Measurements from ENCODE around the gene REXO5.

GRCh38 chr16:20839504-20839903 lies 33.2 kb downstream of the REXO5 start:
- TF ChIP-seq, protein P1, sequence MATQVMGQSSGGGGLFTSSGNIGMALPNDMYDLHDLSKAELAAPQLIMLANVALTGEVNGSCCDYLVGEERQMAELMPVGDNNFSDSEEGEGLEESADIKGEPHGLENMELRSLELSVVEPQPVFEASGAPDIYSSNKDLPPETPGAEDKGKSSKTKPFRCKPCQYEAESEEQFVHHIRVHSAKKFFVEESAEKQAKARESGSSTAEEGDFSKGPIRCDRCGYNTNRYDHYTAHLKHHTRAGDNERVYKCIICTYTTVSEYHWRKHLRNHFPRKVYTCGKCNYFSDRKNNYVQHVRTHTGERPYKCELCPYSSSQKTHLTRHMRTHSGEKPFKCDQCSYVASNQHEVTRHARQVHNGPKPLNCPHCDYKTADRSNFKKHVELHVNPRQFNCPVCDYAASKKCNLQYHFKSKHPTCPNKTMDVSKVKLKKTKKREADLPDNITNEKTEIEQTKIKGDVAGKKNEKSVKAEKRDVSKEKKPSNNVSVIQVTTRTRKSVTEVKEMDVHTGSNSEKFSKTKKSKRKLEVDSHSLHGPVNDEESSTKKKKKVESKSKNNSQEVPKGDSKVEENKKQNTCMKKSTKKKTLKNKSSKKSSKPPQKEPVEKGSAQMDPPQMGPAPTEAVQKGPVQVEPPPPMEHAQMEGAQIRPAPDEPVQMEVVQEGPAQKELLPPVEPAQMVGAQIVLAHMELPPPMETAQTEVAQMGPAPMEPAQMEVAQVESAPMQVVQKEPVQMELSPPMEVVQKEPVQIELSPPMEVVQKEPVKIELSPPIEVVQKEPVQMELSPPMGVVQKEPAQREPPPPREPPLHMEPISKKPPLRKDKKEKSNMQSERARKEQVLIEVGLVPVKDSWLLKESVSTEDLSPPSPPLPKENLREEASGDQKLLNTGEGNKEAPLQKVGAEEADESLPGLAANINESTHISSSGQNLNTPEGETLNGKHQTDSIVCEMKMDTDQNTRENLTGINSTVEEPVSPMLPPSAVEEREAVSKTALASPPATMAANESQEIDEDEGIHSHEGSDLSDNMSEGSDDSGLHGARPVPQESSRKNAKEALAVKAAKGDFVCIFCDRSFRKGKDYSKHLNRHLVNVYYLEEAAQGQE (IDR thresholded peaks at IDR 0.05; ENCODE audit: insufficient read depth in 1 of 2, low read depth in 2 of 2, low read length in 2 of 2), result no peak
- no peak for TF ChIP-seq POLR2AphosphoS5 (IDR thresholded peaks at IDR 0.05; ENCODE audit: low read depth, low read length)
- TF ChIP-seq TAF1 (IDR thresholded peaks at IDR 0.05; ENCODE audit: borderline replicate concordance, insufficient read depth, low read length), result no peak
- no peak for TF ChIP-seq SIN3A (IDR thresholded peaks at IDR 0.05; ENCODE audit: borderline replicate concordance, insufficient read depth, low read length)
- no peak for TF ChIP-seq FOXP2 (optimal IDR thresholded peaks at IDR 0.05; ENCODE audit: borderline replicate concordance, extremely low read depth, extremely low read length, insufficient read depth)

Data from PFSK-1 (cell line).